Measurements from ENCODE around the gene NUDC. TPM values are rescaled to one million over a fixed set of nuclear protein-coding genes. Genes with fewer than 3 reads are reported as not detected.

The NUDC gene
- total RNA-seq, 1 experiment from 2014 or later, result 118 TPM

DNA sequence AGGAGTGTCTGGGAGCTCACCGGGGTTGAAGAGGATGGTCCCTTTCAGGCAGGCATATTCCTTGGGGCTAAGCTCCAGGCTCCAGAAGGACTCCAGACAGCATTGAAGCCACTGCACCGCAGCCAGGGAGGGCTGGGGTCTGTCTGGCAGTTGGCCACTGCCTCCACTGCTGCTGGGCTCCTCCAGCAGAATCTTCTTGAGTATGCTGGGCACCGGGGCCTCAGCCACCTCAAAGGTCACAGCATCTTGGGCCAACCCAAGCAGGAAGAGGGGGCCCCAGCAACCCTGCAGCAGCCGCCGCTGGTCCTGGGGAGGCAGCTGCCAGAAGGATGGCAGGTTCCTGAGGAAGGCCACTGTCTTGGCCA is 8.2 kb upstream of the NUDC start:
- Histone ChIP-seq H4K91ac (ENCODE audit: insufficient read length, low read depth, low read length) (no peak overlapping the region), H3K27ac (ENCODE audit: insufficient read length, low read depth, low read length) (no peak overlapping the region), H2BK12ac (ENCODE audit: insufficient read length, low read depth, low read length) (no peak overlapping the region), H4K5ac (ENCODE audit: insufficient read length, low read depth, low read length) (no peak overlapping the region), H3K9me3 (ENCODE audit: control insufficient read depth, low read depth, low read length) (no peaks in the 10 kb centered on the region), H3K18ac (ENCODE audit: insufficient read length, low read depth, low read length) (no peak overlapping the region), H3K79me2 (ENCODE audit: insufficient read depth, low read length) (no peaks in the 10 kb centered on the region), H3T11ph (ENCODE audit: low read length) (no peak overlapping the region), H3K14ac (ENCODE audit: insufficient read depth, low read length) (no peak overlapping the region), H3K27me3 (ENCODE audit: insufficient read depth, low read length) (no peaks in the 10 kb centered on the region), H2BK120ac (ENCODE audit: low read depth, low read length, poor library complexity, severe bottlenecking) (no peak overlapping the region), H2BK15ac (ENCODE audit: low read depth, low read length) (no peak overlapping the region), H3K4me1 (ENCODE audit: insufficient read depth, low read length) (no peaks in the 10 kb centered on the region), H4K8ac (replicated peaks; ENCODE audit: insufficient read length, low read depth, low read length) (no peak overlapping the region), H2AFZ (ENCODE audit: low read length) (no peak overlapping the region), H3K4ac (ENCODE audit: low read depth, low read length) (no peak overlapping the region), H3K4me2 (ENCODE audit: insufficient read depth, insufficient read length, low read length) (no peak overlapping the region), H2BK5ac (ENCODE audit: insufficient read length, low read length) (no peak overlapping the region), H3K56ac (ENCODE audit: insufficient read length, low read depth, low read length) (no peak overlapping the region), H2BK20ac (ENCODE audit: low read depth, low read length, poor library complexity, severe bottlenecking) (no peak overlapping the region), H3K79me1 (ENCODE audit: insufficient read depth, low read depth, low read length, poor library complexity, severe bottlenecking) (no peaks in the 10 kb centered on the region), H4K20me1 (ENCODE audit: control insufficient read depth, insufficient read depth, insufficient read length) (no peaks in the 10 kb centered on the region), H3K23ac (ENCODE audit: insufficient read length, low read depth, low read length) (no peak overlapping the region), H3K9ac (ENCODE audit: extremely low read depth, insufficient read length, low read length) (no peak overlapping the region), H2AK5ac (ENCODE audit: insufficient read length, low read length) (no peak overlapping the region), H3K23me2 (ENCODE audit: insufficient read length, low read depth, low read length, poor library complexity, severe bottlenecking) (peaks cover 3% of the 10 kb centered on the region)
- no peak overlapping the region for H3K27ac Mint-ChIP-seq
- no CpG with 5 or more reads among the region's 5 CpGs for WGBS (ENCODE audit: extremely low coverage, insufficient read length, low lambda C conversion rate)
- peaks cover 8% of the 10 kb centered on the region for H3K27me3 Mint-ChIP-seq (ENCODE audit: low read depth)
- no peaks in the 10 kb centered on the region for H3K36me3 Mint-ChIP-seq (ENCODE audit: insufficient read depth in 1 of 3, low read depth in 3 of 3)
- DNase-seq, result no peak
- H3K9me3 Mint-ChIP-seq, result no peaks in the 10 kb centered on the region
- TF ChIP-seq, protein P1, sequence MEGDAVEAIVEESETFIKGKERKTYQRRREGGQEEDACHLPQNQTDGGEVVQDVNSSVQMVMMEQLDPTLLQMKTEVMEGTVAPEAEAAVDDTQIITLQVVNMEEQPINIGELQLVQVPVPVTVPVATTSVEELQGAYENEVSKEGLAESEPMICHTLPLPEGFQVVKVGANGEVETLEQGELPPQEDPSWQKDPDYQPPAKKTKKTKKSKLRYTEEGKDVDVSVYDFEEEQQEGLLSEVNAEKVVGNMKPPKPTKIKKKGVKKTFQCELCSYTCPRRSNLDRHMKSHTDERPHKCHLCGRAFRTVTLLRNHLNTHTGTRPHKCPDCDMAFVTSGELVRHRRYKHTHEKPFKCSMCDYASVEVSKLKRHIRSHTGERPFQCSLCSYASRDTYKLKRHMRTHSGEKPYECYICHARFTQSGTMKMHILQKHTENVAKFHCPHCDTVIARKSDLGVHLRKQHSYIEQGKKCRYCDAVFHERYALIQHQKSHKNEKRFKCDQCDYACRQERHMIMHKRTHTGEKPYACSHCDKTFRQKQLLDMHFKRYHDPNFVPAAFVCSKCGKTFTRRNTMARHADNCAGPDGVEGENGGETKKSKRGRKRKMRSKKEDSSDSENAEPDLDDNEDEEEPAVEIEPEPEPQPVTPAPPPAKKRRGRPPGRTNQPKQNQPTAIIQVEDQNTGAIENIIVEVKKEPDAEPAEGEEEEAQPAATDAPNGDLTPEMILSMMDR (conservative IDR thresholded peaks at IDR 0.05), result no peak
- H3K4me3 Mint-ChIP-seq, result no peak overlapping the region
- H3K4me1 Mint-ChIP-seq, result no peaks in the 10 kb centered on the region
